ENCODE results near the gene CFAP97D2. TPM values are rescaled to one million over a fixed set of nuclear protein-coding genes. Genes with fewer than 3 reads are reported as not detected.

CFAP97D2 gene
- total RNA-seq, 3 donors from 2014 or later, result not detected

DNA sequence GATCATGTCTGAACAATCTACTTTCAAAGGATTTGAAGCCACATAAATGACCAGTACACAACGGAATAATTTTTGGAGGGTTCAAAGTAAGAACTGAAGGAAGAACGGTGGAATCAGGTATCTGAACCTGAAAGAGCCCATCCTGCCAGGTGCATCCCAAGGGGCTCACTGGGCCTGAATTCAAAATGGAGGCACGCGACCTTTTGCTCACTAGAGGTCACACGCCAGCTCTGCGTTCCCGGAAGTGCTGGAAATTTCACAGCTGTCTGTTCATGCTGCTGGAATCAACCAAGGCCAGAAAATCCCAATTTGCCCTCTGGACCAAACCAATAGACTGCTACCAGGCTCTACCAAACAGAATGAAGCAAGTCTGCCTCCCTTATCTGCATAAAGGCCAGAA is 42.5 kb upstream of the CFAP97D2 start:
- Histone ChIP-seq H3K36me3 (ENCODE audit: low read depth) (no peaks in the 10 kb centered on the region), H3K4me3 (no peak overlapping the region), H3K4me1 (ENCODE audit: low read depth) (peaks cover 15% of the 10 kb centered on the region), H3K9me3 (no peaks in the 10 kb centered on the region)
- peak in 2 of 3 donors; percentile 10 to 18 for DNase-seq
- TF ChIP-seq, protein P1, sequence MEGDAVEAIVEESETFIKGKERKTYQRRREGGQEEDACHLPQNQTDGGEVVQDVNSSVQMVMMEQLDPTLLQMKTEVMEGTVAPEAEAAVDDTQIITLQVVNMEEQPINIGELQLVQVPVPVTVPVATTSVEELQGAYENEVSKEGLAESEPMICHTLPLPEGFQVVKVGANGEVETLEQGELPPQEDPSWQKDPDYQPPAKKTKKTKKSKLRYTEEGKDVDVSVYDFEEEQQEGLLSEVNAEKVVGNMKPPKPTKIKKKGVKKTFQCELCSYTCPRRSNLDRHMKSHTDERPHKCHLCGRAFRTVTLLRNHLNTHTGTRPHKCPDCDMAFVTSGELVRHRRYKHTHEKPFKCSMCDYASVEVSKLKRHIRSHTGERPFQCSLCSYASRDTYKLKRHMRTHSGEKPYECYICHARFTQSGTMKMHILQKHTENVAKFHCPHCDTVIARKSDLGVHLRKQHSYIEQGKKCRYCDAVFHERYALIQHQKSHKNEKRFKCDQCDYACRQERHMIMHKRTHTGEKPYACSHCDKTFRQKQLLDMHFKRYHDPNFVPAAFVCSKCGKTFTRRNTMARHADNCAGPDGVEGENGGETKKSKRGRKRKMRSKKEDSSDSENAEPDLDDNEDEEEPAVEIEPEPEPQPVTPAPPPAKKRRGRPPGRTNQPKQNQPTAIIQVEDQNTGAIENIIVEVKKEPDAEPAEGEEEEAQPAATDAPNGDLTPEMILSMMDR (IDR thresholded peaks at IDR 0.05), result no peak
- ATAC-seq, result no peak
- intact Hi-C loops (cut with DNase I, micrococcal nuclease), result no loop called here

DNA sequence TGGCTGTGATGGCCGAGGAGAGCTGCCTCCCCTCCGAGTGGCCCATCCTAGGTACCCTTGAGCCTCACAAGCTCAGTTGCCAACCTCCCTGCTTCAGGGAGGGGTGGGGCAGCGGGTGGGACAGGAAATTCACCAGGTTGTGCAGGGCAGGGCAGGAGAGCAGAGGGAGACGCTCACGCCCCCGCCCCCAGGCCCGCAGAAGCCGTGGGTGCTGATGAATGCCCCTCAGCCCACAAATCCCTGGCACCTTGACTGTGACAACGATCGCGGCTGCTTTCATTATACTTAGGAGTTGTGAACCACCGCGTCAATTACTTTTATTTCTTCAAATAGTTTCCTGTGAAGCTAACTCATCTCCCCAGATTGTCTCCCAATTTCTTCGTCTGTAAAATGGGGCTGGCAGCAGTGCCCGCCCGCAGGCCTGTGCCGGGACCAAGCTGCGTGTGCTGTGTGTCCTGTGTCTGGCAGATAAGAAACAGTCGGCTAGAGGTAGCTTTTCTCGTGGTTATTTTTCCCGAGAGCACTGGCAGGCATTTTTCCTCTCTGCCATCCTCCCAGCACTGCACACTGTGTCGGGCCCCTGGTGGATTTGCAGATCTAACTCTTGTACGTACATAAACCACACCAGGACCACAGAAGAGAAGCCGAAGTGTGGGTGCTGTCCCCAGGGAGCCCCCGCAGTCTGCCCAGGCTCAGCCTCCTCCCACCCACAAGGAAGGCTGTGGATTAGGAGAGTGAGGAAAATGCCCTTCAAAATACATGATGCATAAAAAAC is 38.7 kb upstream of the CFAP97D2 start:
- intact Hi-C loops (cut with DNase I, micrococcal nuclease), result no loop called here
- Histone ChIP-seq H3K9me3 (no peaks in the 10 kb centered on the region), H3K4me1 (ENCODE audit: low read depth) (peaks cover 24% of the 10 kb centered on the region), H3K36me3 (ENCODE audit: low read depth) (no peaks in the 10 kb centered on the region), H3K4me3 (no peak overlapping the region)
- DNase-seq (peak; percentile 45 to 74 (median 63)), ATAC-seq (peak; percentile 20)
- TF ChIP-seq, protein P1 (IDR thresholded peaks at IDR 0.05), result no peak

DNA sequence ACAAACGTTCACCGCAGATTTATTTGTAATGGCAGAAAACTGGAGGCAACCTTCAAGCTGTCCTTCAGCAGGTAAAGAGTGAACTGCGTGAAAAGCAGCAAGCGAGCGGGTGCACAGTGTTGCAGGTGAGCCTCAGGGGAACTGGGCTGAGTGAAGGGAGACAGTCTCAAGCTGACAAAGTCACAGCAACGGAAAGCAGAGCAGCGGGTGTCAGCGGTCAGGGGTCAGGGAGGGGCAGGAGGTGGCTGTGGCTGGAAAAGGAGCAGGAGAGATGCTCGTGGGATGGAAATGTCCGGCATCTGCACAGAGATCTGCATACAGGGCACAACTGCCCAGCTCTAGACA is 38.2 kb upstream of the CFAP97D2 start:
- Histone ChIP-seq H3K4me1 (ENCODE audit: low read depth) (peaks cover 24% of the 10 kb centered on the region), H3K36me3 (ENCODE audit: low read depth) (no peaks in the 10 kb centered on the region), H3K4me3 (no peak overlapping the region), H3K9me3 (no peaks in the 10 kb centered on the region)
- TF ChIP-seq, protein P1 (IDR thresholded peaks at IDR 0.05), result no peak
- intact Hi-C loops (cut with DNase I, micrococcal nuclease), result no loop called here
- DNase-seq (peak in 2 of 3 donors; percentile 38 to 64), ATAC-seq (peak; percentile 24)

DNA sequence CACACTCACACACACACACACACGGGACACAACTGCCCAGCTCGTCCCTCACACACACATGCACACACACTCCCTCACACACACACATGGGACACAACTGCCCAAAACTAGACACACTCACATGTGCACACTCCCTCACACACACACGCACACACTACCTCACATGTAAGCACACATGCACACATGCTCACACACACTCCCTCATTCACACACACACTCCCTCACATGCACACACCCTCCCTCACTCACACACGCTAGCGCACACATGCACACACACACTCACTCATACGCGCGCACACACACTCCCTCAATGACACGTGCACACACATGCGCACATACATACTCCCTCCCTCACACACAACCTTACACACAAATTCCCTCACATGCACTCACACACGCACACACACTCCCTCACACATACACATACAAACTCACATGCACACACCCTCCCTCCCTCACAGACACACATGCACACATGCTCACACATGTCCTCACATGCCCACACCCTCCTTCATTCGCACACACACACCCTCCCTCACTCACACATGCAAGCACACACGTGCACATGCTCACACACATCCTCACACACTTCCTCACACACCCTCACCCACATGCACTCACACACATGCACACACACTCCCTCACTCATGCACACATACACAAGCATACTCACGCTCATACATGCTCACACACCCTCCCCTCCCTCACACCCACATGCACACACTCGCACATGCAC is 37.6 kb upstream of the CFAP97D2 start:
- intact Hi-C loops (cut with DNase I, micrococcal nuclease), result no loop called here
- TF ChIP-seq, protein P1 (IDR thresholded peaks at IDR 0.05), result no peak
- no peak for ATAC-seq

DNA sequence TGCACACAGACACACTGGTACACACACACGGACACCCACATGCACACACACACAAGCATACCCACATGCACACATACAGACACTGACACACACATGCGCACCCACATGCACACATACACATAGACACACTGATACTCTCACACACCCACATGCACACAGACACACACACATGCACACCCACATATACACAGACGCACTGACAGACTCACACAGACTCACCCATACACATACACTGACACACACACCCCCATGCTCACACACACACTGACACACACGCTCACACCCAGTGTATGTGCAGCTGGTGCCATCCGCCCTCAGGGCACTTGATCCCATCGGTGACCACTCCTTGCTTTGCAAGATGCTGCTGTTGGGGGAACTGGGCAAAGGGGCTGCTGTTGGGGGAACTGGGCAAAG is 36.9 kb upstream of the CFAP97D2 start:
- intact Hi-C loops (cut with DNase I, micrococcal nuclease), result no loop called here
- H3K4me3 ChIP-seq, result no peak overlapping the region
- peak; percentile 8 for ATAC-seq

More for the DNA sequence above, 37.6 kb upstream of the CFAP97D2 start:
- H3K9me3 ChIP-seq, result no peaks in the 10 kb centered on the region
- H3K4me3 ChIP-seq, result no peak overlapping the region
- peaks cover 24% of the 10 kb centered on the region for H3K4me1 ChIP-seq (ENCODE audit: low read depth)
- DNase-seq, result peak in 2 of 3 donors; percentile 19 to 25
- no peaks in the 10 kb centered on the region for H3K36me3 ChIP-seq (ENCODE audit: low read depth)

More for the DNA sequence above, 36.9 kb upstream of the CFAP97D2 start:
- TF ChIP-seq, protein P1 (IDR thresholded peaks at IDR 0.05), result no peak
- DNase-seq, result no peak
- H3K4me1 ChIP-seq (ENCODE audit: low read depth), result peaks cover 24% of the 10 kb centered on the region
- no peaks in the 10 kb centered on the region for H3K9me3 ChIP-seq
- H3K36me3 ChIP-seq (ENCODE audit: low read depth), result no peaks in the 10 kb centered on the region

All from mucosa of descending colon (tissue), 3 donors.